ENCODE measurements around the gene FABP1.

The FABP1 gene

GRCh38 chr2:88121678-88122077 is 6.2 kb downstream of the FABP1 start:
- Mint-ChIP-seq H3K9me3 (no peaks in the 10 kb centered on the region), H3K27me3 (peaks cover 79% of the 10 kb centered on the region), H3K36me3 (ENCODE audit: insufficient read depth) (peaks cover 2% of the 10 kb centered on the region), H3K4me1 (no peaks in the 10 kb centered on the region), H3K4me3 (no peak overlapping the region), H3K27ac (ENCODE audit: low read depth) (no peak overlapping the region)
- ATAC-seq (replicated peaks; ENCODE audit: extremely low read depth, poor library complexity, severe bottlenecking) (no peak), DNase-seq (ENCODE audit: low spot score in 2 of 2) (no peak)

GRCh38 chr2:88117973-88118372 is 9.9 kb downstream of the FABP1 start:
- no peak overlapping the region for H3K27ac Mint-ChIP-seq (ENCODE audit: low read depth)
- DNase-seq (ENCODE audit: low spot score in 2 of 2) (no peak), ATAC-seq (replicated peaks; ENCODE audit: extremely low read depth, poor library complexity, severe bottlenecking) (no peak)
- H3K36me3 Mint-ChIP-seq (ENCODE audit: insufficient read depth), result no peaks in the 10 kb centered on the region
- no peaks in the 10 kb centered on the region for H3K9me3 Mint-ChIP-seq
- H3K27me3 Mint-ChIP-seq, result peaks cover 65% of the 10 kb centered on the region
- no peak overlapping the region for H3K4me3 Mint-ChIP-seq
- no peaks in the 10 kb centered on the region for H3K4me1 Mint-ChIP-seq

GRCh38 chr2:88116669-88117432 is 11.0 kb downstream of the FABP1 start:
- Mint-ChIP-seq H3K27me3 (peaks cover 55% of the 10 kb centered on the region), H3K9me3 (no peaks in the 10 kb centered on the region)

DNA sequence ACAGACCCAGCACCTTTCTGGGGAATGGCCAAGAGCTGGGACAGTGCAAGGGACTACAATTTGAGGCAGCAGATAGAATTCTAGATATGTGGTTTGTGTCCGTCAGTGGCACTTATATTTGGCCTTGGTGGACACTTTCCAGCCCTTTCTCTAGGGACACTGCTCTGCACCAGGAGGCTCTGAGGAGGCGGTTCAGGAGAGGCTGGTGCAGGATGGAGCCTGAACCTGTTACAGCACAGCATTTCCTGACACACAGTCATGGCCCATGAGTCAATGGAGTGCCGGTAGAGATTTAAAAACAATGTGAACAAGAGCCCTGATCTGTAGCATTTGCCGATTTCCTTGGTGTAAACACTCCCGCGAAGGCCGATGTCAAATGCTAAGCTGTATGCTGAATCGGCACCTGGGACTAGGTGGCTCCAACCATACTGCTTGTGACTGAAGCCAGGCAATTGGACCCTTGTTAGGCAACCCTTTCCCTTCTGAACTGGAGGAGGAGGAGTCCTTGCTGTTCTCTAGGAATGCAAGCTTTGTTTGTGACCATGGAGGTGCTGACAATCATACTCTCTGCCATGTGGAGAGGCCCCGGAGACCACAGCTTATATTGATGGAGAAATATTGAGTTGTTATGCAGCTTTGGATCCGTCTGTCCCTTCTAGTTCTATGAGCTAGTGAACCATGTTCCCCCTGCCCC is 11.9 kb downstream of the FABP1 start:
- H3K27me3 Mint-ChIP-seq, result peaks cover 46% of the 10 kb centered on the region
- no peaks in the 10 kb centered on the region for H3K4me1 Mint-ChIP-seq
- H3K36me3 Mint-ChIP-seq (ENCODE audit: insufficient read depth), result no peaks in the 10 kb centered on the region
- no peak overlapping the region for H3K27ac Mint-ChIP-seq (ENCODE audit: low read depth)
- H3K9me3 Mint-ChIP-seq, result no peaks in the 10 kb centered on the region
- ATAC-seq (replicated peaks; ENCODE audit: extremely low read depth, poor library complexity, severe bottlenecking) (no peak), DNase-seq (ENCODE audit: low spot score in 2 of 2) (no peak)
- H3K4me3 Mint-ChIP-seq, result no peak overlapping the region

More at GRCh38 chr2:88116669-88117432, 11.0 kb downstream of the FABP1 start:
- H3K4me3 Mint-ChIP-seq, result no peak overlapping the region
- H3K27ac Mint-ChIP-seq (ENCODE audit: low read depth), result no peak overlapping the region
- H3K4me1 Mint-ChIP-seq, result no peaks in the 10 kb centered on the region
- H3K36me3 Mint-ChIP-seq (ENCODE audit: insufficient read depth), result no peaks in the 10 kb centered on the region
- ATAC-seq (replicated peaks; ENCODE audit: extremely low read depth, poor library complexity, severe bottlenecking), result no peak
- no peak for DNase-seq (ENCODE audit: low spot score in 2 of 2)

- no peaks in the 10 kb centered on the region for H3K4me1 Mint-ChIP-seq
- no peak overlapping the region for H3K27ac Mint-ChIP-seq (ENCODE audit: low read depth)
- H3K27me3 Mint-ChIP-seq, result peaks cover 41% of the 10 kb centered on the region
- DNase-seq (ENCODE audit: low spot score in 2 of 2) (no peak), ATAC-seq (replicated peaks; ENCODE audit: extremely low read depth, poor library complexity, severe bottlenecking) (no peak)
- no peaks in the 10 kb centered on the region for H3K36me3 Mint-ChIP-seq (ENCODE audit: insufficient read depth)
- no peaks in the 10 kb centered on the region for H3K9me3 Mint-ChIP-seq
- no peak overlapping the region for H3K4me3 Mint-ChIP-seq
Measured at GRCh38 chr2:88114889-88115288, 13.0 kb downstream of the FABP1 start.

DNA sequence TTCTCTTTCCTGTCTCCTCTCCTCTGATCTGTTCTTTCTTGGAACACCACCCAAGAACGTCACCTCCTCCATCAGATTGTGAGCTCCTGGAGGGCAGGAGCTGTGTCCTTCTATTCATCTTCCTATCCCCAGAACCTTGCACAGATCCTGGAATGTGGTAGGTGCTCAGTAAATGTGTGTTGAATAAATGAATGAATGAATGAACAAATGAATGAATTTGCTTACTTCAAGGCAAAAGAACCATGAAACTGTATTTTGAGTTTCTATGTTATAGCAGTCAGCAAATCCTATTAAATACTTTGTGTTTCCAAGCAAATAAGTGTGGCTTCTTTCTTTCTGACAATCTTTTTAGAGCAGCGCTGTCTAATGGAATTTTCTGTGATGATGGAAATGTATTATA is 14.8 kb downstream of the FABP1 start:
- Mint-ChIP-seq H3K36me3 (ENCODE audit: insufficient read depth) (no peaks in the 10 kb centered on the region), H3K9me3 (no peaks in the 10 kb centered on the region), H3K27ac (ENCODE audit: low read depth) (no peak overlapping the region), H3K4me3 (no peak overlapping the region), H3K4me1 (no peaks in the 10 kb centered on the region), H3K27me3 (peaks cover 29% of the 10 kb centered on the region)
- ATAC-seq (replicated peaks; ENCODE audit: extremely low read depth, poor library complexity, severe bottlenecking) (no peak), DNase-seq (ENCODE audit: low spot score in 2 of 2) (no peak)

DNA sequence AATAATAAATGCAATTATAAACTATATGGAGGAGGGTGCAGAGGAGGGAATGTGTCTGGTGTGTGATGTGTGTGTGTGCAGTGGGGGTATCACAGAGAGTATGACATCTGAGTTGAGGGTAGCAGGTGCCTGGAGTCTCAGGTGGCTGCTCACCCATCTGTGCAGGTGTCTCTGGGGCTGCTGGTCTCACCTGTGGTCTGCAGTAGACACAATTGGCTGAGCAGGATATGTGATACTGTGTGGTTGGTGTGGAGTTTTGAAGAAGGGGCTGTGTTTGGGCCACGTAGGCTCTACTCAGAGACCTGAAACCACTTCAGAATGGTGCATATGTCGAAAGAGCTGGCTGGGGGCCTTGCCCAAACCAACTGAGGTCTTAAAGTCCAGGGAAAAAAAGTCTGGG is 17.0 kb downstream of the FABP1 start:
- Mint-ChIP-seq H3K27me3 (peaks cover 13% of the 10 kb centered on the region), H3K4me1 (no peaks in the 10 kb centered on the region), H3K9me3 (no peaks in the 10 kb centered on the region), H3K27ac (ENCODE audit: low read depth) (no peak overlapping the region), H3K36me3 (ENCODE audit: insufficient read depth) (no peaks in the 10 kb centered on the region), H3K4me3 (no peak overlapping the region)
- DNase-seq (ENCODE audit: low spot score in 2 of 2), result no peak
- ATAC-seq (replicated peaks; ENCODE audit: extremely low read depth, poor library complexity, severe bottlenecking), result no peak

GRCh38 chr2:88108796-88109195 is 19.1 kb downstream of the FABP1 start:
- DNase-seq (ENCODE audit: low spot score in 2 of 2) (no peak), ATAC-seq (replicated peaks; ENCODE audit: extremely low read depth, poor library complexity, severe bottlenecking) (no peak)
- Mint-ChIP-seq H3K36me3 (ENCODE audit: insufficient read depth) (no peaks in the 10 kb centered on the region), H3K27ac (ENCODE audit: low read depth) (no peak overlapping the region), H3K9me3 (no peaks in the 10 kb centered on the region), H3K27me3 (peaks cover 21% of the 10 kb centered on the region), H3K4me1 (no peaks in the 10 kb centered on the region), H3K4me3 (no peak overlapping the region)

DNA sequence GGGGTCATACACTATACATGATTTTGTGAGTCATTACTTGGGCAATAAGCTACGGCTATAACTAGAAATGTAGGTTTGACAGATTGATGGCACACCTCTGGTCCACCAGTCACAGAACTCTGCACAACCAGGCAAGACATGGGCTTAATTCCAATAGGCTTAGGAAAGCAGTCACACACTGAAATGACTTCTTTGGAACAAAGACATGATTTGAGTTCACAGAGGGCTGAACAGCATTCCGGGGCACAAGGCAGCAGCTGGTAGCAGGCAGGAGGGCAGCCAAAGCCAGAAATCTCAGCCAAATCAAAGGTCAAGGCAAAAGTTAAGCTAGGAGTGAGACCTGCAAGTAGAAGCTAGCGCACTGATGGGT is 27.4 kb downstream of the FABP1 start:
- Mint-ChIP-seq H3K9me3 (no peaks in the 10 kb centered on the region), H3K36me3 (ENCODE audit: insufficient read depth) (no peaks in the 10 kb centered on the region), H3K4me1 (no peaks in the 10 kb centered on the region), H3K27me3 (peaks cover 46% of the 10 kb centered on the region), H3K27ac (ENCODE audit: low read depth) (no peak overlapping the region), H3K4me3 (no peak overlapping the region)
- ATAC-seq (replicated peaks; ENCODE audit: extremely low read depth, poor library complexity, severe bottlenecking) (no peak), DNase-seq (ENCODE audit: low spot score in 2 of 2) (no peak)

DNA sequence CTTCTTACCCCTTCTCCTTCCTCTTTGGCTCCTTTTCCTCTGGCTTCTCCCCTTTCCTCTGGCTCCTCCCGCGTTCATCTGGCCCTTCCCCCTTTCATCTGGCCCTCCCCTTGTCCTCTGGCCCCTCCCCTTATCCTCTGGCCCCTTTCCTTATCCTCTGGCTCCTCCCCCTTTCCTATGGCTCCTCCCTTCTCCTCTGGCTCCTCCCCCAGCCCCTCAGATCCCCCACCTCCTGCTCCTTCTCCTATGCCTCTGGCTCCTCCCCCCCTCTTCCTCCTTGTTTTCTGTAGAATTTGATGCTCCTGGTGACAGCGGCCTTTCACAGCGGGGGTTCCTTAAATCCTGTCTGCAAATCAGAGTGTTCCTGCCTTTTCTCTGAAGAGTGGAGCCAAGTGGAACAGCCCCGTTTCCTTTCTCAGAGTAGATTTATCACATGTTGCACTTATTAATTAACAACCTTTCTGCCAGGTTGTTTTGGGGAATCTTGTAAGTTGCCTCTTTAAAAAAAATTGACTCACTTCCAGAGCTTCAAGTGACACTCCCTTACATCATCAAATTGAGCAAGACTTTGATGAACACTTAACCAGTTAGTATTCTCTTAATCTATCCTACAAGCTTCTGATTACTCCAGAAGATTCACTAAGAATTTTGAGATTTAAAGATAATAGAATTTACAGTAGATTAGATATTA is 27.9 kb downstream of the FABP1 start:
- ATAC-seq (replicated peaks; ENCODE audit: extremely low read depth, poor library complexity, severe bottlenecking), result no peak
- H3K27ac Mint-ChIP-seq (ENCODE audit: low read depth), result no peak overlapping the region
- H3K27me3 Mint-ChIP-seq, result peaks cover 40% of the 10 kb centered on the region

GRCh38 chr2:88098558-88098900 is 29.3 kb downstream of the FABP1 start:
- Mint-ChIP-seq H3K36me3 (ENCODE audit: insufficient read depth) (no peaks in the 10 kb centered on the region), H3K27me3 (peaks cover 35% of the 10 kb centered on the region), H3K4me3 (no peak overlapping the region), H3K27ac (ENCODE audit: low read depth) (no peak overlapping the region), H3K9me3 (no peaks in the 10 kb centered on the region), H3K4me1 (no peaks in the 10 kb centered on the region)
- DNase-seq (ENCODE audit: low spot score in 2 of 2) (no peak), ATAC-seq (replicated peaks; ENCODE audit: extremely low read depth, poor library complexity, severe bottlenecking) (no peak)

More for the DNA sequence above, 27.9 kb downstream of the FABP1 start:
- no peaks in the 10 kb centered on the region for H3K4me1 Mint-ChIP-seq
- DNase-seq (ENCODE audit: low spot score in 2 of 2), result no peak
- H3K36me3 Mint-ChIP-seq (ENCODE audit: insufficient read depth), result no peaks in the 10 kb centered on the region
- no peaks in the 10 kb centered on the region for H3K9me3 Mint-ChIP-seq
- H3K4me3 Mint-ChIP-seq, result no peak overlapping the region

DNA sequence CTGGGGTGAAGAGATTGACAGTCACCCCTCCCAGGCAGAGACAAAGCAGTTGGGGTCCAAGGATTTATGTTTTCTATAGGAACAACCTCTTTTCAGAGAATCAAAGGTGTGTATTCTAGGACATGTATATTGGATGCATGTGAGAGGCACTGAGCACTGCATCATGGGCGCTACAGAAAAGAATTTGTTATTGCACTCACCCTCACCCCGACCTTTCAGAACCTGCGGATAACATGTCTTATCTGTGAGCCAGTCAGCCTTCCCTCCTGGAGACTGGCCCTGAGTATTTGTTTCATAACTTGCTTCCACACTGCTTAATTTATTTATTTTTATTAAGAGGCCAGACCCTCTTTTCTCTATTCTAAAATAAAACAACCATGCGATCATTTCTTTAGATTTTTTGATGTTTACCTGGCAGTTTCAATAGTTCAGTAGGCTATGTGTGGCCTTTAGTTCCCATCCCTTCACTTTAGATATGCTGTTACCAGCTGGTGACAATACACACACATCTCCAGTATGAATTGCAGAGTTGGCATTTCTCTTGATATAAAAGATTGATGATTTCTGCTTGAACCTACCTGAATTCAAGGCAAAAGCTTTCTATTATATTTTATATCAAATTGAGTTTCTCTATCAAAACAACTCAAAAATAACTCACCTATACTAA is 29.8 kb downstream of the FABP1 start:
- H3K36me3 Mint-ChIP-seq (ENCODE audit: insufficient read depth), result no peaks in the 10 kb centered on the region
- ATAC-seq (replicated peaks; ENCODE audit: extremely low read depth, poor library complexity, severe bottlenecking) (no peak), DNase-seq (ENCODE audit: low spot score in 2 of 2) (no peak)
- no peak overlapping the region for H3K4me3 Mint-ChIP-seq
- no peak overlapping the region for H3K27ac Mint-ChIP-seq (ENCODE audit: low read depth)
- no peaks in the 10 kb centered on the region for H3K9me3 Mint-ChIP-seq
- peaks cover 31% of the 10 kb centered on the region for H3K27me3 Mint-ChIP-seq
- H3K4me1 Mint-ChIP-seq, result no peaks in the 10 kb centered on the region

All from central memory CD8-positive, alpha-beta T cell (primary cell).